T follicular helper cell (primary cell): ENCODE results near the gene TLE4.

Experiments
- DNase-seq: peaks from one replicate; pipeline ENCODE4 v3.0.0-alpha.2; 2020; ENCODE audit warnings: low read depth

The TLE4 gene

GRCh38 chr9:79572032-79572607 is 355 bp downstream of the TLE4 start:
- DNase-seq = no peak

GRCh38 chr9:79572608-79573411 is 1.0 kb downstream of the TLE4 start:
- peak; percentile 54 for DNase-seq

- DNase-seq = no peak
Measured at GRCh38 chr9:79573412-79573923, 1.7 kb downstream of the TLE4 start.

DNA sequence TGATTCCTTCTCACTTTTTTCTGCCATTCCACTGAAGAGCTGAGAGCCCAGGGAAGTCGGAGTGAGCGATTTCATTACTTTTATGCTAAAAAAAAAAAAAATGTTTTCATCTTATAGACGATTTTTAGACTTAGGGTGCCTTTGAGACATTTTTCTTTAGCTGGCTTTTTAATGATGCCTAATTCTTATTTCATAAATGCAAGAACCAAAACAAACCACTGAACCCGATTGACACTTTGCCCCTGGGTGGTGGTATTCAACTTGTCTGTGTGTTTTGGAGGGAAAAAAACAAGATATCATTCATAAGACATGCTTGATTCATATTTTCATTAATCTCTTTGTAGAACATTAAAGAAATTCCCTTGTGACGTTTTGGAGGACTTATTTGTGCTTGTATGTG is 2.4 kb downstream of the TLE4 start:
- no peak for DNase-seq

DNA sequence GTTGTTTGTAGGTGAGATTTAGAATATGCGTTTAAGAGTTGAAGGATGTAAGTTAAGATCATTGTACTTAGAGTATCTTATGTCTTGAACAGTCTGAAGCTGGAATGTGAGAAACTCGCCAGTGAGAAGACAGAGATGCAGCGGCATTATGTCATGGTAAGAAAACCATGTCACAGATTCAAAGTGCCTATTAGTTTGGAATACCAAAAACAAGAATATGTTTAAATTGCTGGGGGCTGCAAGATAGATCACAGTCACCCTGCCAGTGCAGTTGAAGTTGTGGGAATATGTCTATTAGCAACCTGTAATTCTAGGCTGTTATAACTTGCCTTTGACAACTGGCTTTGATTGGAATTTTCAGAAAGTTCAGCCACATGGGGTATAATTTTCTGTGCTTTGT is 3.0 kb downstream of the TLE4 start:
- DNase-seq = no peak

DNA sequence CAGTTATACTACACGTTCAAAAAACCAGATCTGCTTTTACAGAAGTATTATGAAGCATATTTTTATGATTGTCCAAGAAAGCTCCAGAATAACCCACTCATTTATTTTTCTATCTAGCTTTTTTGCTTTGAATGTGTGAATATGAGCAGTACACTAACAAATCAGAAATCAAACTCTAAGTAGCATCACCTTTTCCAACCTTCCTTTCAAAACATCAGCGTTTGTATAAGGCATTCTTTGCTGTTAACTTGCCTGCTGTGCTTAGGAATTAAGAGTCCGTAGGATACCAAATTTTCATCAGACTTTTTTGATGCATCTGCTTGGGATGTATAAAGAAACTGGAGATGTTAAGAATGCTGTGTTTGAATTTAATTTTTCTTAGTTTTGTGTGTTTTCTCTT is 3.8 kb downstream of the TLE4 start:
- DNase-seq = no peak

GRCh38 chr9:79577969-79578723 is 6.4 kb downstream of the TLE4 start:
- no peak for DNase-seq

- DNase-seq = no peak
Measured at GRCh38 chr9:79578891-79579290, 7.1 kb downstream of the TLE4 start.

DNA sequence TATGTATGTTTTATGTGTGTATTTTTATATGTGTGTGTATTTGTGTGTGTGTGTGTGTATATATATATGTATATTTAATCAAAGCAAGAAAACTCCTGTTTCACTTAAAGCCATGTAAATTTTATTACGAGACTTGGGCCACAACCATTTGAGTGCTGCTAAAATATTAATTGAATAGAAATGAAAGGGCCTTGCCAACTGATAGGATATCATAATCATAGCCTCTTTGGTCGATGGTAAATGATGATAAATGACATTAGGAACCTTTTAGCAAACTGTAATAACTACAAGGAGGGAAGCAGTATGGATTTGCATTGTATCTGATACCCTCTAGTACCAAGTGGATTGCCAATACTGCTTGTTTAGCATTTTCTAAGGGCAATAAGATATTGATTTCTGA is 7.9 kb downstream of the TLE4 start:
- no peak for DNase-seq

DNA sequence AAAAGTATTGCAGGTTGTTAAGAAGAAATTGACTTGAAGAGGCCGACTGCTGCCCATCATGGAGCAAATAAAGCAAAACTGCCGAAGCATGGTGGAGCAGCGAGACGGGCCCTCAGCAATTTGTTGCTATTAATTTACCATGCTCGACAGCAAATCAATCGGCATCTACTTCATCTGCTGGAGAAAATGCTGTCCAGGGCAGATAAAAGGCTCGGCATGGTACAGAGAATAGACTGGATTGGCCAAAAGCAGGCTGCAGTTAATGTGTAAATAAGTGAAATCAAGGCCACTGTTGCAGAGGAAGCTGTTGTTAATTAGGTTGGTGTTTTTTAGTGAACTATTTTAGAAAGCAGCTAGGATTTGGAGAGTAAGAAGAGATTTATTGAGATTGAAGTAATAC is 8.3 kb downstream of the TLE4 start:
- DNase-seq = no peak

GRCh38 chr9:79581388-79581787 is 9.6 kb downstream of the TLE4 start:
- no peak for DNase-seq

- peak; percentile 14 for DNase-seq
Measured at GRCh38 chr9:79581794-79582193, 10.0 kb downstream of the TLE4 start.

DNA sequence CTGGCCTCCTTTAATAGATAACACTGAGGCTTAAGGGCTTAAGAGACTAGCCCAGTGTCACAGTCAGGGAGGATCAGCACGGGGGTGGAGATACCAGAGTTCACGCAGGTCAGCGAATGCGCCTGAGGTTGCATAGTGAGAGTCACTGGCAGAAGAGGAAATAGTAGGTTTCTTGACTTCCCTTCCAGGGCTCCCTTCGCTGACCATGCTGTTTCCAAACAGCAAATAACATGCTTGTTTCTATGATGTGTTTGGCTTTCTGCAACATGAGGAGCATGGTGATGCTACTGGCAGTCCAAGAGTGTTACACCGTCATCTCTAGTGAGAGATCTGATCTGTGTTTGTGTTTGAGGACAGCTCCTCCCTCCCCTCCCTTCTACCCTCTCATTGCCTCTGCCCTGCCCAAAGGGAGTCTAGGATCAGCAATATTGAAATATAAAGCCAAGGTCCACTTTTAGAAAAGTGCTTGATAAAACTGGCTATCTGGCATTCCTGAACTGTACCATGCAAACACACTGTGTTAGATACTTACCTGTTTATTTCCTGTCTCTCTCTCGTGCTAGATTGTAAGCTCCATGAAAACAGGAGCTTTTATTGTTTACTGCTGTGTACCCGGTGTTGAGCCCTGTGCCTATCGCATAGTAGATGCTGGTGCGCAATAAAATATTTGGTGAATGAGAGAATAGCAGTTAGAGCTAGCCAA is 12.3 kb downstream of the TLE4 start:
- DNase-seq = no peak

- no peak for DNase-seq
Measured at GRCh38 chr9:79584655-79584982, 12.9 kb downstream of the TLE4 start.

- DNase-seq = no peak
Measured at GRCh38 chr9:79588488-79589223, 16.9 kb downstream of the TLE4 start.

DNA sequence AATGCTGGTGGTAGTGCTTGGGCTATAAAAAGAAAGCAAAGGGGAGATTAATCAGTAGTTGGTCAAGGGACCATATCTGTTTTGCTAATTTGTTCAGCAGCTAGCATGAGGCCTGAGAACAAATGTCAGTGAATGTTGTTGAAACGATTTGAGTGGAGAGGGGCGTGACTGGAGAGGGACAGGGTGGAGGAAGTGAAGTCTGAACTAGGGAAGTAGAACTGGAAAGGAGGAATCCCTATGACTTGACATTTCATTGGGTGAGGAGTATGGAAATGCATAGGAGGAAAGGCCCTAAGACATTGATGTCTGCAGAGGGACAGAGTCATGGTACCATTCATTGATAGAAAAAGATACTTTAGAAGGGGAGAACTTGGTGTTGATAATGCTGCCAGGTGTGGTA is 19.7 kb downstream of the TLE4 start:
- DNase-seq = no peak

DNA sequence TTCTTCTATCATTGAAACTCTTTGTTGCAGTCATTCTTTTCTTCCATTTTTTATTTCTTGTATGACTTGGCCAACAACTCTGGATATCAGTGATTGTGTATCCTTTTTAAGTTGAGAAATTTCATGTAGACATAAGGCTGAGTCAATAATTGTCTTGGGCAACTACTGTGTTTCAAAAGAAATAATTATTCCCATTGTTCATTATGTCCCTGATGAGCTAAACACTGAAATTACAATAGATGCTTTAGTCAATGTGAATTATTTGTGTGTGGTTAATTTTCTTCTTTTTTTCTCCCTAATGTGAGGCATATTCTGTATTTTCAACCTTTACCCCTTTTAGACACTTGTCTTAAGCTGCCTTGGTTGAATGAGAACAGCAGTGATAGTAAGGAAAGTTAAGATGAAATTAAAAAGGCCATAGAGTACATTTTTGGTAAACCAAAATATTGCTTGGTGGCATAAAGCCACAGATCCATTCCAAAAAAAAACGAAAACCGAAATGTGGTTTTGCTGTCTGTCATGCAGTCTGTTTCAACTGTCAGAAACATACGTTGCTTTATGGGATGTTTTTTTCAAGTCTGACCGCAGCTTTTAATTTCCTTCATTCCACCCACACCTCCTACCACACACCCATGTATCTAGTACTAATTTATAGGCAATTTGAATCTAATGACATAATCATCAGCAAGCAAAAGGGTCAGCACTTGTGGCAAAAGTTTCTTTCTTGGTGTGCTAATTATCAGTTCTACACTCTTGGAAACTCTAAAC is 21.1 kb downstream of the TLE4 start:
- DNase-seq = no peak

- no peak for DNase-seq
Measured at GRCh38 chr9:79598562-79599345, 27.0 kb downstream of the TLE4 start.

- DNase-seq = no peak
Measured at GRCh38 chr9:79600466-79600865, 28.7 kb downstream of the TLE4 start.
